ENCODE results near the gene DHX40. TPM values are rescaled to one million over a fixed set of nuclear protein-coding genes. Genes with fewer than 3 reads are reported as not detected.
A peak's percentile ranks its signal among the peaks of the same experiment; 100 is the strongest.

DHX40 gene
- total and polyA plus RNA-seq, 2 of the 13 experiments (the other 11 are each of a cell fraction or from before 2014, with no cell fraction given): 22.2 to 37.0 TPM

GRCh38 chr17:59619298-59620063 lies 54.1 kb downstream of the DHX40 start, which contains the start of gene CLTC (continued):
- TF ChIP-seq ZNF800 (CRISPR knock-in tag; IDR thresholded peaks at IDR 0.05) (no peak), GATA4 (IDR thresholded peaks at IDR 0.05; ENCODE audit: borderline replicate concordance, low read depth) (peak; percentile 60; the same call in 1 of the 2 replicates), HNRNPUL1 (IDR thresholded peaks at IDR 0.05; ENCODE audit: low read depth, low read length) (peak; percentile 85), CBX1 (IDR thresholded peaks at IDR 0.05; ENCODE audit: low read depth) (peak; percentile 68), CEBPG (CRISPR knock-in tag; IDR thresholded peaks at IDR 0.05) (peak; percentile 22; the same call in 1 of the 2 replicates), FUBP1 (CRISPR knock-in tag; IDR thresholded peaks at IDR 0.05; ENCODE audit: borderline replicate concordance) (no peak), IKZF1 (IDR thresholded peaks at IDR 0.05) (no peak), BCL6 (CRISPR knock-in tag; IDR thresholded peaks at IDR 0.05) (no peak; the same call in none of the 2 replicates), ZNF382 (CRISPR knock-in tag; IDR thresholded peaks at IDR 0.05; ENCODE audit: borderline replicate concordance) (no peak), SRSF4 (IDR thresholded peaks at IDR 0.05; ENCODE audit: low read depth, low read length, poor library complexity, severe bottlenecking) (no peak), PHF5A (CRISPR knock-in tag; IDR thresholded peaks at IDR 0.05; ENCODE audit: low read depth, unreplicated experiment) (peak; percentile 59), TBX2 (CRISPR knock-in tag; IDR thresholded peaks at IDR 0.05; ENCODE audit: borderline replicate concordance) (peak; percentile 92), ZNF329 (CRISPR knock-in tag; IDR thresholded peaks at IDR 0.05; ENCODE audit: low read depth) (peak; percentile 91), ZNF503 (CRISPR knock-in tag; IDR thresholded peaks at IDR 0.05) (peak; percentile 74; the same call in 1 of the 2 replicates), ADNP (CRISPR knock-in tag; IDR thresholded peaks at IDR 0.05) (no peak)
- TF ChIP-seq, protein P1, sequence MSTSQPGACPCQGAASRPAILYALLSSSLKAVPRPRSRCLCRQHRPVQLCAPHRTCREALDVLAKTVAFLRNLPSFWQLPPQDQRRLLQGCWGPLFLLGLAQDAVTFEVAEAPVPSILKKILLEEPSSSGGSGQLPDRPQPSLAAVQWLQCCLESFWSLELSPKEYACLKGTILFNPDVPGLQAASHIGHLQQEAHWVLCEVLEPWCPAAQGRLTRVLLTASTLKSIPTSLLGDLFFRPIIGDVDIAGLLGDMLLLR (CRISPR knock-in tag; IDR thresholded peaks at IDR 0.05): no peak
- TF ChIP-seq, protein P2, sequence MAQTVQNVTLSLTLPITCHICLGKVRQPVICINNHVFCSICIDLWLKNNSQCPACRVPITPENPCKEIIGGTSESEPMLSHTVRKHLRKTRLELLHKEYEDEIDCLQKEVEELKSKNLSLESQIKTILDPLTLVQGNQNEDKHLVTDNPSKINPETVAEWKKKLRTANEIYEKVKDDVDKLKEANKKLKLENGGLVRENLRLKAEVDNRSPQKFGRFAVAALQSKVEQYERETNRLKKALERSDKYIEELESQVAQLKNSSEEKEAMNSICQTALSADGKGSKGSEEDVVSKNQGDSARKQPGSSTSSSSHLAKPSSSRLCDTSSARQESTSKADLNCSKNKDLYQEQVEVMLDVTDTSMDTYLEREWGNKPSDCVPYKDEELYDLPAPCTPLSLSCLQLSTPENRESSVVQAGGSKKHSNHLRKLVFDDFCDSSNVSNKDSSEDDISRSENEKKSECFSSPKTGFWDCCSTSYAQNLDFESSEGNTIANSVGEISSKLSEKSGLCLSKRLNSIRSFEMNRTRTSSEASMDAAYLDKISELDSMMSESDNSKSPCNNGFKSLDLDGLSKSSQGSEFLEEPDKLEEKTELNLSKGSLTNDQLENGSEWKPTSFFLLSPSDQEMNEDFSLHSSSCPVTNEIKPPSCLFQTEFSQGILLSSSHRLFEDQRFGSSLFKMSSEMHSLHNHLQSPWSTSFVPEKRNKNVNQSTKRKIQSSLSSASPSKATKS (CRISPR knock-in tag; IDR thresholded peaks at IDR 0.05): peak; percentile 79; the same call in 1 of the 2 replicates
- TF ChIP-seq, protein P3, sequence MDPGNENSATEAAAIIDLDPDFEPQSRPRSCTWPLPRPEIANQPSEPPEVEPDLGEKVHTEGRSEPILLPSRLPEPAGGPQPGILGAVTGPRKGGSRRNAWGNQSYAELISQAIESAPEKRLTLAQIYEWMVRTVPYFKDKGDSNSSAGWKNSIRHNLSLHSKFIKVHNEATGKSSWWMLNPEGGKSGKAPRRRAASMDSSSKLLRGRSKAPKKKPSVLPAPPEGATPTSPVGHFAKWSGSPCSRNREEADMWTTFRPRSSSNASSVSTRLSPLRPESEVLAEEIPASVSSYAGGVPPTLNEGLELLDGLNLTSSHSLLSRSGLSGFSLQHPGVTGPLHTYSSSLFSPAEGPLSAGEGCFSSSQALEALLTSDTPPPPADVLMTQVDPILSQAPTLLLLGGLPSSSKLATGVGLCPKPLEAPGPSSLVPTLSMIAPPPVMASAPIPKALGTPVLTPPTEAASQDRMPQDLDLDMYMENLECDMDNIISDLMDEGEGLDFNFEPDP (CRISPR knock-in tag; conservative IDR thresholded peaks at IDR 0.05): no peak

Data from HepG2 (cell line).